SHP77 treated with DMSO at 0.1 percent for 48 hours (cell line): ENCODE data around the gene WFDC5.
"Not testable (repeated sequence)": the region's sequence is repeated elsewhere in the genome, so short reads cannot be mapped to it uniquely, and the experiment has no call there.

Experiments used
- DNase-seq: peaks from one replicate; lab custom pipeline; 2025; lab: John Stamatoyannopoulos, UW

WFDC5 gene

GRCh38 chr20:45114465-45115385, at the start of gene WFDC5:
Gene WFDC5, minus strand, starts transcription at chr20:45115174. Its CDS starts 91 bp downstream, at chr20:45115083.
- no peak for DNase-seq

- DNase-seq: no peak
Observed at GRCh38 chr20:45163083-45163803, 48.3 kb upstream of the WFDC5 start.

- DNase-seq: no peak
Observed at GRCh38 chr20:45157962-45158361, 43.0 kb upstream of the WFDC5 start.

GRCh38 chr20:45156713-45157112, 41.7 kb upstream of the WFDC5 start:
- no peak for DNase-seq

GRCh38 chr20:45154794-45155193, 39.8 kb upstream of the WFDC5 start:
- not testable (repeated sequence) for DNase-seq

- no peak for DNase-seq
Observed at GRCh38 chr20:45154183-45154582, 39.2 kb upstream of the WFDC5 start.

GRCh38 chr20:45153752-45154151, 38.8 kb upstream of the WFDC5 start:
- no peak for DNase-seq

- no peak for DNase-seq
Observed at GRCh38 chr20:45153147-45153546, 38.2 kb upstream of the WFDC5 start.

GRCh38 chr20:45152405-45152804, 37.4 kb upstream of the WFDC5 start:
- no peak for DNase-seq

GRCh38 chr20:45149062-45149461, 34.1 kb upstream of the WFDC5 start:
- DNase-seq: no peak

GRCh38 chr20:45140836-45141235, 25.9 kb upstream of the WFDC5 start:
- no peak for DNase-seq

GRCh38 chr20:45139733-45140375, 24.9 kb upstream of the WFDC5 start:
- DNase-seq: not testable (repeated sequence)

- no peak for DNase-seq
Observed at GRCh38 chr20:45138561-45139300, 23.8 kb upstream of the WFDC5 start.

- DNase-seq: no peak
Observed at GRCh38 chr20:45136911-45137310, 21.9 kb upstream of the WFDC5 start.

GRCh38 chr20:45128099-45128498, 13.1 kb upstream of the WFDC5 start:
- DNase-seq: no peak

- no peak for DNase-seq
Observed at GRCh38 chr20:45124365-45124764, 9.4 kb upstream of the WFDC5 start, which contains the start of gene WFDC12. Gene WFDC12, minus strand, starts transcription at chr20:45124465. Its CDS starts 18 bp downstream, at chr20:45124447.

GRCh38 chr20:45121388-45121787, 6.4 kb upstream of the WFDC5 start:
- no peak for DNase-seq

- DNase-seq: no peak
Observed at GRCh38 chr20:45119556-45120266, 4.7 kb upstream of the WFDC5 start.

GRCh38 chr20:45118028-45118427, 3.1 kb upstream of the WFDC5 start:
- no peak for DNase-seq

GRCh38 chr20:45117581-45117980, 2.6 kb upstream of the WFDC5 start:
- DNase-seq: no peak

GRCh38 chr20:45115829-45116228, 855 bp upstream of the WFDC5 start:
- DNase-seq: no peak
